PFSK-1 (cell line): ENCODE measurements around the gene USP36.

Experiments
- FOXP2 ChIP-seq: optimal IDR thresholded peaks from 2 replicates; pipeline ENCODE3; 2011; ENCODE audit warnings: borderline replicate concordance, control low read depth, inconsistent platforms; ENCODE audit not compliant: insufficient read depth; ENCODE audit errors: extremely low read length, extremely low read depth
- POLR2AphosphoS5 ChIP-seq: IDR thresholded peaks from 2 replicates; pipeline ENCODE4 v1.6.1; 2012; ENCODE audit warnings: low read depth, mild to moderate bottlenecking, control low read depth, low read length, moderate library complexity
- SIN3A ChIP-seq: IDR thresholded peaks from 2 replicates; pipeline ENCODE4 v1.6.1; 2012; ENCODE audit warnings: mild to moderate bottlenecking, low read length, moderate library complexity, borderline replicate concordance; ENCODE audit not compliant: insufficient read depth
- TAF1 ChIP-seq: IDR thresholded peaks from 2 replicates; pipeline ENCODE4 v1.6.1; 2012; ENCODE audit warnings: low read length, control low read depth, borderline replicate concordance; ENCODE audit not compliant: insufficient read depth
- TF ChIP-seq, protein P1 (sequence below), 2 experiments: IDR thresholded peaks; 2 replicates each; pipeline versions ENCODE4 v1.6.1 to v1.8.0; 2011 to 2012; ENCODE audit warnings: low read depth in 2 of 2, low read length in 2 of 2, control low read depth in 1 of 2, inconsistent platforms in 1 of 2, mild to moderate bottlenecking in 1 of 2, moderate library complexity in 1 of 2; ENCODE audit not compliant: insufficient read depth in 1 of 2

USP36 gene

DNA sequence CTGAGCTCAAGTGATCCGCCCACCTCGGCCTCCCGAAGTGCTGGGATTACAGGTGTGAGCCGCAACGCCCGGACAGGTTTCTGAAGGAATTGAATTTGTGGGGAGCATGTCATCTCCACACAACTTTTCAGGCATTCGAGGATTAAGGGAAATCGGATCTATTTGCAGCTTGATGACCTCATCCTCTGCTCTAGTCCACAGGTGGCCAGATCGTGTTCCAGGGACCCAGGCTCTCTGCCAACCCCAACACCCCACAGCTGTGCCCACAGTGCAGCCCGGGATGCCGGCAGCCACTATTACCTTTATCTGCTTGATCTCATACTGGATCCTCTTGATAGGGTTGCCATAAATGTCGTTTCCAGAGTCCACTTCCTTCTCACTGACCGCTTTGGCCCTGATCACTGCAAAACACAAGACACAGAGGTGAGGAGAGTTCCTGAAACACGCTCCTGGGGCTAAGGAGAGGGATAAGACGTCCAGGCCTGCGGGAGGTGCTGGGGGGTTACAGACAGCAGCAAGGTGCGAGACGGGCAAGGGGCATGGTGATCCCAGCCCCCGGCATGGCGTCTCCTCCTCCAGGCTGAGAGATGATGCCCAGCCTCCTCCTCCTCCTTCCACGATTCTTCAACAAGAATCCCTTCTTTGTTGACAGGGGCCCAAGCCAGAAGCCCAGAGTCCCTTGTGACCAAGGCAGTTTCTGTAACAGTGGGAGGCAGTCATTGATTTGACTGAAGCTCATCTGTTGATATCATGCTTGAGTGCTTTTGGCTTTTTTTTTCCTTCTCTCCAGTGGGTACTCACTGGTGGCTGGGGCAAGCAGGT is 33.1 kb upstream of the USP36 start:
- TF ChIP-seq POLR2AphosphoS5 (no peak), FOXP2 (no peak), SIN3A (no peak), TAF1 (no peak)
- TF ChIP-seq, protein P1, sequence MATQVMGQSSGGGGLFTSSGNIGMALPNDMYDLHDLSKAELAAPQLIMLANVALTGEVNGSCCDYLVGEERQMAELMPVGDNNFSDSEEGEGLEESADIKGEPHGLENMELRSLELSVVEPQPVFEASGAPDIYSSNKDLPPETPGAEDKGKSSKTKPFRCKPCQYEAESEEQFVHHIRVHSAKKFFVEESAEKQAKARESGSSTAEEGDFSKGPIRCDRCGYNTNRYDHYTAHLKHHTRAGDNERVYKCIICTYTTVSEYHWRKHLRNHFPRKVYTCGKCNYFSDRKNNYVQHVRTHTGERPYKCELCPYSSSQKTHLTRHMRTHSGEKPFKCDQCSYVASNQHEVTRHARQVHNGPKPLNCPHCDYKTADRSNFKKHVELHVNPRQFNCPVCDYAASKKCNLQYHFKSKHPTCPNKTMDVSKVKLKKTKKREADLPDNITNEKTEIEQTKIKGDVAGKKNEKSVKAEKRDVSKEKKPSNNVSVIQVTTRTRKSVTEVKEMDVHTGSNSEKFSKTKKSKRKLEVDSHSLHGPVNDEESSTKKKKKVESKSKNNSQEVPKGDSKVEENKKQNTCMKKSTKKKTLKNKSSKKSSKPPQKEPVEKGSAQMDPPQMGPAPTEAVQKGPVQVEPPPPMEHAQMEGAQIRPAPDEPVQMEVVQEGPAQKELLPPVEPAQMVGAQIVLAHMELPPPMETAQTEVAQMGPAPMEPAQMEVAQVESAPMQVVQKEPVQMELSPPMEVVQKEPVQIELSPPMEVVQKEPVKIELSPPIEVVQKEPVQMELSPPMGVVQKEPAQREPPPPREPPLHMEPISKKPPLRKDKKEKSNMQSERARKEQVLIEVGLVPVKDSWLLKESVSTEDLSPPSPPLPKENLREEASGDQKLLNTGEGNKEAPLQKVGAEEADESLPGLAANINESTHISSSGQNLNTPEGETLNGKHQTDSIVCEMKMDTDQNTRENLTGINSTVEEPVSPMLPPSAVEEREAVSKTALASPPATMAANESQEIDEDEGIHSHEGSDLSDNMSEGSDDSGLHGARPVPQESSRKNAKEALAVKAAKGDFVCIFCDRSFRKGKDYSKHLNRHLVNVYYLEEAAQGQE (IDR thresholded peaks at IDR 0.05; ENCODE audit: insufficient read depth in 1 of 2, low read depth in 2 of 2, low read length in 2 of 2), result no peak

DNA sequence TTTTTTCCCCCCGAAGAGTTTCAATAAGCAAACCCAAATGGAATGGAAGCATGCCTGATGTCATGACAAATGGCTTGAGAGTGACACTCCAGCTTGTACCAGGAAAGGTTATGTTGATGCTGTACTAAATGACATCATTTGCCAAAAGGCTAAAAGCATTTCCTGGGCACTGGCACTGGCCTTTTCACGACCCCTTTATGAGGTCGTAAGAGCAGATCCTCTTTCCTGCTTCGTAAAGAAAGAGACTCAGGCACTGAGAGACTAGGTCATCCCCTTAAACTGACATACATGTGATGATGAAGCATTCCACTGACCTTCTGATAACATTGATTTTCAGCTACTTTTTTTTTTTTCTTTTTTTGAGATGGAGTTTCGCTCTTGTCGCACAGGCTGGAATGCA is 31.9 kb upstream of the USP36 start:
- TF ChIP-seq TAF1 (no peak), SIN3A (no peak), POLR2AphosphoS5 (no peak), FOXP2 (no peak)
- TF ChIP-seq, protein P1 (IDR thresholded peaks at IDR 0.05; ENCODE audit: insufficient read depth in 1 of 2, low read depth in 2 of 2, low read length in 2 of 2), result no peak

DNA sequence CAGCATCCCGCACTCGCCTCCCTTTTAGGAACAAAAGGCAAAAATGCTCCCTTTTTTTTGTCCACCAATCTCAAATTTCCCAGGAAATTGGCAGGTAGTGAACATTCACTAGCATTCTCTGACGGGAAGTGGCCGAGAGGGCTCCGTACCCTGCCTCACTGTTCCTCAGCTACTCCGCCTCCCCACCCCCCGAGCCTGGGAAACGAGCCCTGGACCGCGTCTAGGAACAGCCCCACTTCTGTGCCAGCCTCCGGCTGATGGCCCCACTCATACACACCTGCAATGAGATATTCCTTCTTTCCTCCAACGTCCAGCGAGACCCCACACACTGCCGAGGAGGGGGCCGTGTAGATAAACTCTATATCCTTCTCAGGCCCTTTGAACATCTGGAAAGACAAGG is 30.0 kb upstream of the USP36 start:
- TF ChIP-seq SIN3A, result no peak
- no peak for TF ChIP-seq TAF1
- TF ChIP-seq, protein P1 (IDR thresholded peaks at IDR 0.05; ENCODE audit: insufficient read depth in 1 of 2, low read depth in 2 of 2, low read length in 2 of 2), result no peak
- no peak for TF ChIP-seq FOXP2
- TF ChIP-seq POLR2AphosphoS5, result no peak

DNA sequence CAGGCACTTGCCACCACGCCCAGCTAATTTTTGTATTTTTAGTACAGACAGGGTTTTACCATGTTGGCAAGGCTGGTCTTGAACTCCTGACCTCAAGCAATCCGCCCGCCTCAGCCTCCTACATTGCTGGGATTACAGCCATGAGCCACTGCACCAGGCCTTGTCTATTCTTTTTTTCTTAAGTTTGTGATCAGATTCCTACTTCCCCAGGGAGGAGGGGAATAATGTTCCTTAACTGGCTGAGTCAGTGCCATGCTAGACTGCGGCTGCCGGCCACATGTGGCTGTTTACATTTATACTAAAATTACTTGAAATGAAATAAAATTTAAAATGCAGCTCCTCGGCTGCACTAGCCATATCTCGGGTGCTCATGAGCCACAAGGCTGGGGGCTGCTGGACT is 27.8 kb upstream of the USP36 start:
- TF ChIP-seq, protein P1 (IDR thresholded peaks at IDR 0.05; ENCODE audit: insufficient read depth in 1 of 2, low read depth in 2 of 2, low read length in 2 of 2), result no peak
- no peak for TF ChIP-seq POLR2AphosphoS5
- no peak for TF ChIP-seq TAF1
- no peak for TF ChIP-seq SIN3A
- no peak for TF ChIP-seq FOXP2
